ENCODE results near the gene COL20A1. TPM values are rescaled to one million over a fixed set of nuclear protein-coding genes. Genes with fewer than 3 reads are reported as not detected.

The COL20A1 gene
- total and polyA plus RNA-seq, 2 donors (not counting 1 experiment from before 2014, with no cell fraction given), result not detected

- intact Hi-C loops (cut with micrococcal nuclease), result no loop called here
- no peak for DNase-seq
- Histone ChIP-seq H3K27ac (ENCODE audit: low read length in 2 of 2) (no peak overlapping the region), H3K36me3 (replicated peaks in 1 of 2; ENCODE audit: control extremely low read depth in 1 of 2, control insufficient read depth in 1 of 2, extremely low read depth in 1 of 2, insufficient read depth in 2 of 2, low read length in 1 of 2) (no peaks in the 10 kb centered on the region), H4K20me1 (ENCODE audit: control insufficient read depth, insufficient read depth, low read length, poor library complexity, severe bottlenecking) (no peaks in the 10 kb centered on the region), H3K4me2 (replicated peaks; ENCODE audit: low read depth, low read length, poor library complexity, severe bottlenecking) (no peak overlapping the region), H3K79me2 (ENCODE audit: control insufficient read depth, insufficient read depth, low read length) (no peaks in the 10 kb centered on the region), H3K9me3 (ENCODE audit: control extremely low read depth in 1 of 3, control insufficient read depth in 2 of 3, insufficient read depth in 1 of 3, low read length in 2 of 3) (no peaks in the 10 kb centered on the region), H2AFZ (ENCODE audit: insufficient read depth, low read depth, low read length, poor library complexity, severe bottlenecking) (no peak overlapping the region), H3K4me1 (ENCODE audit: control insufficient read depth in 2 of 2, insufficient read depth in 2 of 2, low read length in 2 of 2) (peaks cover 8 to 11% of the 10 kb centered on the region in 2 donors), H3K27me3 (replicated peaks in 1 of 4; ENCODE audit: control extremely low read depth in 1 of 4, control insufficient read depth in 3 of 4, insufficient read depth in 4 of 4, low read length in 3 of 4) (peaks cover 0 to 57% (median 15%) of the 10 kb centered on the region in 4 experiments), H3K9ac (ENCODE audit: low read length) (no peak overlapping the region), H3K4me3 (ENCODE audit: control extremely low read depth in 1 of 5, extremely low read depth in 1 of 5, insufficient read depth in 1 of 5, low read depth in 2 of 5, low read length in 4 of 5) (no peak overlapping the region)
- POLR2A ChIA-PET, result interaction anchor here (0.7 kb wide), 1 partner anchor 1000 kb away, joined by 3 read pairs; no protein-coding TSS in a partner anchor
- Mint-ChIP-seq H3K27me3 (peaks cover 48% of the 10 kb centered on the region), H3K27ac (no peak overlapping the region), H3K4me3 (no peak overlapping the region), H3K9me3 (ENCODE audit: insufficient read depth) (no peaks in the 10 kb centered on the region), H3K4me1 (peaks cover 10% of the 10 kb centered on the region)
- CTCF ChIA-PET, result no interaction called here
- 81% methylated on average over 6 of the region's 8 CpGs for WGBS (ENCODE audit: insufficient coverage)
- TF ChIP-seq CTCF (IDR thresholded peaks at IDR 0.05), result no peak
- no peak for TF ChIP-seq EZH2 (IDR thresholded peaks at IDR 0.05; ENCODE audit: borderline replicate concordance, insufficient read depth, low read depth, low read length, poor library complexity, severe bottlenecking)
- ATAC-seq (ENCODE audit: low read depth), result no peak
These were observed 40.7 kb upstream of the COL20A1 start for GRCh38 chr20:63252284-63252711.

- Mint-ChIP-seq H3K27me3 (peaks cover 49% of the 10 kb centered on the region), H3K9me3 (ENCODE audit: insufficient read depth) (no peaks in the 10 kb centered on the region), H3K4me3 (peak overlapping the region; percentile 66), H3K4me1 (peaks cover 10% of the 10 kb centered on the region), H3K27ac (no peak overlapping the region)
- H3K27ac ChIP-seq (ENCODE audit: low read length in 2 of 2), result no peak overlapping the region
- WGBS (ENCODE audit: insufficient coverage), result 12% methylated on average over 16 of the region's 16 CpGs
- H3K4me2 ChIP-seq (replicated peaks; ENCODE audit: low read depth, low read length, poor library complexity, severe bottlenecking), result peak overlapping the region; percentile 65
- H3K36me3 ChIP-seq (replicated peaks in 1 of 2; ENCODE audit: control extremely low read depth in 1 of 2, control insufficient read depth in 1 of 2, extremely low read depth in 1 of 2, insufficient read depth in 2 of 2, low read length in 1 of 2), result no peaks in the 10 kb centered on the region
- POLR2A ChIA-PET, result no interaction called here
- H3K4me3 ChIP-seq (ENCODE audit: control extremely low read depth in 1 of 5, extremely low read depth in 1 of 5, insufficient read depth in 1 of 5, low read depth in 2 of 5, low read length in 4 of 5), result peak overlapping the region in 1 of 5 experiments; percentile 25
- H3K4me1 ChIP-seq (ENCODE audit: control insufficient read depth in 2 of 2, insufficient read depth in 2 of 2, low read length in 2 of 2), result peaks cover 8 to 11% of the 10 kb centered on the region in 2 donors
- DNase-seq, result no peak
- no peaks in the 10 kb centered on the region for H4K20me1 ChIP-seq (ENCODE audit: control insufficient read depth, insufficient read depth, low read length, poor library complexity, severe bottlenecking)
- intact Hi-C loops (cut with micrococcal nuclease), result no loop called here
- H3K27me3 ChIP-seq (replicated peaks in 1 of 4; ENCODE audit: control extremely low read depth in 1 of 4, control insufficient read depth in 3 of 4, insufficient read depth in 4 of 4, low read length in 3 of 4), result peaks cover 0 to 49% (median 14%) of the 10 kb centered on the region in 4 experiments
- TF ChIP-seq EZH2 (IDR thresholded peaks at IDR 0.05; ENCODE audit: borderline replicate concordance, insufficient read depth, low read depth, low read length, poor library complexity, severe bottlenecking) (no peak), CTCF (IDR thresholded peaks at IDR 0.05) (no peak)
- no peaks in the 10 kb centered on the region for H3K79me2 ChIP-seq (ENCODE audit: control insufficient read depth, insufficient read depth, low read length)
- ATAC-seq (ENCODE audit: low read depth), result no peak
- no peaks in the 10 kb centered on the region for H3K9me3 ChIP-seq (ENCODE audit: control extremely low read depth in 1 of 3, control insufficient read depth in 2 of 3, insufficient read depth in 1 of 3, low read length in 2 of 3)
- peak overlapping the region; percentile 29 for H3K9ac ChIP-seq (ENCODE audit: low read length)
- CTCF ChIA-PET, result no interaction called here
- peak overlapping the region; percentile 22 for H2AFZ ChIP-seq (ENCODE audit: insufficient read depth, low read depth, low read length, poor library complexity, severe bottlenecking)
These were observed 39.9 kb upstream of the COL20A1 start for GRCh38 chr20:63253065-63253437.

All from B cell (primary cell).